Measurements from ENCODE around the gene CFAP299. TPM values are rescaled to one million over a fixed set of nuclear protein-coding genes. Genes with fewer than 3 reads are reported as not detected.
"Not testable (repeated sequence)": the region's sequence is repeated elsewhere in the genome, so short reads cannot be mapped to it uniquely, and the experiment has no call there.

The CFAP299 gene
- polyA plus RNA-seq, result under 1 TPM in 1 of 3 donors, not detected in 2; 0.04 TPM

DNA sequence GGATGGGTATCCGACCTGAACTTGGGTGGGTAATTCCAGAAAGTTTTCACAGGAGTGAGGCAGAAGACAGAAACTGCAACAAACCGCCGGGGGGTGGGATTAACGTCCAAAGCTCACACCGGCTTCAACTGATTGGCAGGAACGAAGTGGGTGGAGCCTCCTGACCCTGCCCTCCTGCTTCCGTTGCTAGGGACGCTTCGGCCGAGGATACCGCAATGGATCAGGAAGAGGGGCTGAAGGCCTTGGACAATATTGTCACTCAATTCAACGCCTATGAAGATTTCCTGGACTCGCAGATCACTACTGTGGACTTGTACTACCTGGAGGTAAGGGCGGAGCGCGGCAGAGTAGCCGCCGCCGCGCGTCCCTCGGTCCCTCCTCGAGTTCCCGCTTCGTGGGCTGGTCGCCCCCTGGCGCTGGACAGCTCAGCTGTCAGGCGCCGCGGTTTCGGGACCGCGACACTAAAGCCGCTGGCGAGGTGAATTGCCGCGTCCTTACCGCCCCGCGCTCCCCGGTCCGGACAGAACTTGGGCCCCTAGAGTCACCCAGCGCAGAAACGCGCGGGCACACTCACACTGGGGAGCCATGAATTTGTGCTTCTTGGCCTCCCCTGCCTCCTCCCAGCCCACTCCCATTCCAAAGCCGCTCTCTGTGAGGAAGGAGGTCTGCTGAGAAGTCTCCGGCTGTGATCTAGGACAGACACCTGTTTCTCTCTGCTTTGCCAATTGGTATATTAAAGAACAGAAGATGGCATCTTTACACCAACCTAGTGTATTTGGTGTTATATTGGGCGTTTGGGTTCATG is at the start of gene CFAP299:
TSS of gene CFAP299 (plus strand) at position 177 of the 805 bp plus-strand sequence.
- WGBS, 3 donors, result 0 to 1% (median 1%) methylated on average over 48 to 49 of the region's 49 CpGs
- H3K27ac ChIP-seq (ENCODE audit: low read depth, low read length), result no peak within 1 kb of the TSS

GRCh38 chr4:80286451-80286850 is 49.1 kb upstream of the CFAP299 start:
- WGBS, 3 donors, result 56 to 65% (median 60%) methylated on average over 7 of the region's 7 CpGs
- H3K27ac ChIP-seq (ENCODE audit: low read depth, low read length), result no peak overlapping the region

DNA sequence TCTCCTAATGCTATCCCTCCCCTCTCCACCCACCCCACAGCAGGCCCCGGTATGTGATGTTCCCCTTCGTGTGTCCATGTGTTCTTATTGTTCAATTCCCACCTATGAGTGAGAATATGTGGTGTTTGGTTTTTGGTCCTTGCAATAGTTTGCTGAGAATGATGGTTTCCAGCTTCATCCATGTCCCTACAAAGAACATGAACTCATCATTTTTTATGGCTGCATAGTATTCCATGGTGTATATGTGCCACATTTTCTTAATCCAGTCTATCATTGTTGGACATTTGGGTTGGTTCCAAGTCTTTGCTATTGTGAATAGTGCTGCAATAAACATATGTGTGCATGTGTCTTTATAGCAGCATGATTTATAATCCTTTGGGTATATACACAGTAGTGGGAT is 44.9 kb upstream of the CFAP299 start:
- not testable (repeated sequence) for H3K27ac ChIP-seq (ENCODE audit: low read depth, low read length)
- WGBS, 3 donors, result 96 to 98% (median 96%) methylated on average over 2 of the region's 2 CpGs

GRCh38 chr4:80294206-80294605 is 41.3 kb upstream of the CFAP299 start:
- H3K27ac ChIP-seq (ENCODE audit: low read depth, low read length), result no peak overlapping the region
- WGBS, 3 donors, result 35 to 92% (median 90%) methylated on average over 2 of the region's 2 CpGs

GRCh38 chr4:80295336-80295735 is 40.2 kb upstream of the CFAP299 start:
- WGBS, 3 donors, result 44 to 63% (median 61%) methylated on average over 3 of the region's 3 CpGs
- no peak overlapping the region for H3K27ac ChIP-seq (ENCODE audit: low read depth, low read length)

GRCh38 chr4:80295826-80296225 is 39.7 kb upstream of the CFAP299 start:
- WGBS, 3 donors, result 81 to 88% (median 82%) methylated on average over 5 of the region's 5 CpGs
- no peak overlapping the region for H3K27ac ChIP-seq (ENCODE audit: low read depth, low read length)

GRCh38 chr4:80301884-80302283 is 33.6 kb upstream of the CFAP299 start:
- WGBS, 3 donors, result 70 to 84% (median 76%) methylated on average over 4 of the region's 4 CpGs

GRCh38 chr4:80302616-80303223 is 32.8 kb upstream of the CFAP299 start:
- WGBS, 3 donors, result 88 to 95% (median 94%) methylated on average over 23 to 26 of the region's 26 CpGs
- H3K27ac ChIP-seq (ENCODE audit: low read depth, low read length), result no peak overlapping the region

More at GRCh38 chr4:80301884-80302283, 33.6 kb upstream of the CFAP299 start:
- no peak overlapping the region for H3K27ac ChIP-seq (ENCODE audit: low read depth, low read length)

DNA sequence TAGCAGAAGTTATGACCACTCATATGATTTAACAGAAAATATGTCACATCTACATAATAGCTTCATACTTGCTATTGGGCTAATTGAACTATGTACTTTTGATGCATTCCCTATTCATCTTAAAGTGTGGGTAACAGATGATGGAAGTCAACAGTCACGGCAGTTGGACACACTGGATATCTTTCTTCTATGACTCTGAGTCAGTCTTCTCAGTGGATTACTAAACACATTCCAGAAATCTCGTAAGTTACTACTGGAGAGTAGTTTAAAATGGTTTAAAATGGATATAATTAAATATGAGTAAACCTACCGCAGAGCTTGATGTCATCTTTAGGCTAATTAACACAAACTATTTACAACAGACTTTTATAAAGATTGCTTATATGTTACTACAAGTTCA is 30.1 kb upstream of the CFAP299 start:
- 80 to 86% (median 80%) methylated on average over 3 of the region's 3 CpGs for WGBS, 3 donors
- no peak overlapping the region for H3K27ac ChIP-seq (ENCODE audit: low read depth, low read length)

DNA sequence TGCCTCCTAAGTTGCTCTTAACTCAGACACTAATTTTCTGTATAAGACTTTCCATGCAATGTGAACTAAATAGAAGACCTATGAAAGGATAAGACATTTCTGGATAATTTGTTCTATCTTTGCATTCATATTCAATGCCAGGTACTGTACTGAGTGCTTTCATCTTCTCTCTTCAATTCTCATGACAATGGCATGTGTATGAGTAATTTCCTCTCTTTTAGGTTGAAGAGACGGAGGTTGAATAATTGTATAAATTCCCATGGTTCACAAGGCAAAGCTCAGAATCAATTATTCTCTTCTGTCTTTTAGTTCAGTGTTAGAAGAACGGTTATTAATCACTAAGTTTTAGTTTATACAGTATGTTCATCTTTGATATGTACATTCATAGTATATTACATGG is 29.3 kb upstream of the CFAP299 start:
- WGBS, 3 donors, result 66 to 78% (median 71%) methylated on average over 2 of the region's 2 CpGs
- H3K27ac ChIP-seq (ENCODE audit: low read depth, low read length), result no peak overlapping the region

- no peak overlapping the region for H3K27ac ChIP-seq (ENCODE audit: low read depth, low read length)
- 28 to 50% (median 46%) methylated on average over 1 of the region's 1 CpG for WGBS, 3 donors
Measured at GRCh38 chr4:80307183-80307735, 28.3 kb upstream of the CFAP299 start.

- H3K27ac ChIP-seq (ENCODE audit: low read depth, low read length), result no peak overlapping the region
- 25 to 51% (median 46%) methylated on average over 10 of the region's 10 CpGs for WGBS, 3 donors
Measured at GRCh38 chr4:80307774-80308465, 27.6 kb upstream of the CFAP299 start.

DNA sequence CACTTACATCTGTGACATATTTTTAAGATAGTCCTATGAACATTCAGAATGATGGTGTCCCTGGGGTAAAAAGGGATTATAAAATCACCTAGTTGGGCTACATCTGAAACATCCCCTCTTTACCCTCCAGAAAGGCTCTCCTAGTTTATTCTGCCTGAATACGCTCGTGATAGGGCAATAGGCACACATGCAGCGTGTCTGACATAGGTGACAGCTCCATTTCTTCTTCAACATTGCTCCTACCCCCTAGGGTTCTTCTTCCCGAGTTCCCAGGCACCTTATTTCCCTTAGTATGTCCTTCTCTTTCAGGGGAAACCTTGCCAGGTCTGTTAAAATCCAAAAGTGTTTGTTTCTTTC is 27.1 kb upstream of the CFAP299 start:
- WGBS, 3 donors, result 47 to 64% (median 63%) methylated on average over 4 of the region's 4 CpGs
- H3K27ac ChIP-seq (ENCODE audit: low read depth, low read length), result no peak overlapping the region

- WGBS, 3 donors, result 71 to 76% (median 72%) methylated on average over 5 of the region's 5 CpGs
- H3K27ac ChIP-seq (ENCODE audit: low read depth, low read length), result no peak overlapping the region
Measured at GRCh38 chr4:80309294-80310004, 26.1 kb upstream of the CFAP299 start.

GRCh38 chr4:80311130-80311529 is 24.4 kb upstream of the CFAP299 start:
- H3K27ac ChIP-seq (ENCODE audit: low read depth, low read length), result no peak overlapping the region

GRCh38 chr4:80312124-80312523 is 23.4 kb upstream of the CFAP299 start:
- 64 to 84% (median 77%) methylated on average over 1 of the region's 1 CpG for WGBS, 3 donors
- H3K27ac ChIP-seq (ENCODE audit: low read depth, low read length), result no peak overlapping the region

More at GRCh38 chr4:80311130-80311529, 24.4 kb upstream of the CFAP299 start:
- WGBS, 3 donors, result 81 to 85% (median 82%) methylated on average over 3 of the region's 3 CpGs

GRCh38 chr4:80313627-80314026 is 21.9 kb upstream of the CFAP299 start:
- 74 to 86% (median 83%) methylated on average over 7 of the region's 7 CpGs for WGBS, 3 donors

GRCh38 chr4:80315848-80316247 is 19.7 kb upstream of the CFAP299 start:
- not testable (repeated sequence) for H3K27ac ChIP-seq (ENCODE audit: low read depth, low read length)

More at GRCh38 chr4:80313627-80314026, 21.9 kb upstream of the CFAP299 start:
- no peak overlapping the region for H3K27ac ChIP-seq (ENCODE audit: low read depth, low read length)

Measured in adipose tissue (tissue), 3 donors.